IPS DF 6.9 (cell line): ENCODE results near the gene CASP8AP2.
"Not testable (repeated sequence)": the region's sequence is repeated elsewhere in the genome, so short reads cannot be mapped to it uniquely, and the experiment has no call there.

Experiments
- DNase-seq: peaks from one replicate; pipeline ENCODE4 v3.0.0-alpha.2; 2013; ENCODE audit warnings: low read depth, low spot score
- H3K27ac ChIP-seq: one replicate; pipeline ENCODE4 v1.5.1; 2013; ENCODE audit warnings: low read length, control low read depth
- H3K27me3 ChIP-seq: 2 replicates; pipeline ENCODE4 v1.6.1; 2013; ENCODE audit warnings: mild to moderate bottlenecking, low read length; ENCODE audit not compliant: control insufficient read depth, insufficient read depth
- H3K36me3 ChIP-seq: 2 replicates; pipeline ENCODE4 v1.6.1; 2013; ENCODE audit warnings: low read length; ENCODE audit not compliant: control insufficient read depth, insufficient read depth
- H3K4me1 ChIP-seq: 2 replicates; pipeline ENCODE4 v1.6.1; 2013; ENCODE audit warnings: low read length; ENCODE audit not compliant: control insufficient read depth, insufficient read depth
- H3K4me3 ChIP-seq: 2 replicates; pipeline ENCODE4 v1.5.1; 2013; ENCODE audit warnings: mild to moderate bottlenecking, low read length
- H3K9me3 ChIP-seq: 2 replicates; pipeline ENCODE4 v1.6.1; 2013; ENCODE audit warnings: low read length, inconsistent platforms; ENCODE audit not compliant: control insufficient read depth, insufficient read depth
- WGBS: extraction: QIAGEN DNeasy Blood & Tissue Kit; methylation state at CpG from one replicate; pipeline ENCODE4 v1.1.7; 2013; ENCODE audit warnings: mixed read lengths, missing lambda C conversion rate; ENCODE audit not compliant: insufficient read length, insufficient coverage; 5-methylcytosine and 5-hydroxymethylcytosine counted together

The CASP8AP2 gene

DNA sequence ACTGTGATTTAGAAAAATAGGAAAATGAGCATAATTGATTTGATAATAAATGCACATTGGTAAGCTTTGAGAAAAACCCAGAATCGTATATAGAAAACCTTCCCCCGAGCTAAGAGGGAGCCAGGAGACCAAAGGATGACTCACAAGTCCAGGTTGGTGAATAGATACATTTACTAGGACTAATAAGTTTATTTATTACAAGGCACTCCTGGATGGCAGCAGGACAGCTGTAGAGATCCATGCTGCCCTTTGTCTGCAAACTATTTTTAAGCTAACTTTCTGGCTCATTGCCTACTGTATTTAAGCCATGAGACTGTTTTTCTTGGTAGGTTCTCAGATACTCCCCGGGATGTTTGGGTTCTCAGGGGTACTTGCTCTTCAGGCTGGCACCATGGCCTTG, 13.4 kb downstream of the CASP8AP2 start:
- Histone ChIP-seq H3K9me3 (no peaks in the 10 kb centered on the region), H3K4me1 (no peaks in the 10 kb centered on the region), H3K27ac (no peak overlapping the region), H3K27me3 (no peaks in the 10 kb centered on the region), H3K36me3 (no peaks in the 10 kb centered on the region), H3K4me3 (no peak overlapping the region)
- no CpG with 5 or more reads among the region's 3 CpGs for WGBS
- no peak for DNase-seq

DNA sequence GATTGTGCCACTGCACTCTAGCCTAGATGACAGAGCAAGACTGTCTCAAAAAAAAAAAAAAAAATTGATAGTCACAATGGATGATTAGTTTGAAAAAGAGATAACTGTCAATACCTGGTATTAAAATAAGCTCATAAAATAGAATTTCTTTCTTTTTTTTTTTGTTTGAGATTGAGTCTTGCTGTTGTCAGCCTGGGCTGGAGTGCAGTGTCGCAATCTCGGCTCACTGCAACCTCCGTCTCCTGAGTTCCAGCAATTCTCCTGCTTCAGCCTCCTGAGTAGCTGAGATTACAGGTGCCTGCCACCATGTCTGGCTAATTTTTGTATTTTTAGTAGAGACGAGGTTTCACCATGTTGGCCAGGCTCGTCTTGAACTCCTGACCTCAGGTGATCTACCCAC, 17.8 kb downstream of the CASP8AP2 start:
- H3K27ac ChIP-seq, H3K27me3 ChIP-seq, H3K4me1 ChIP-seq, H3K36me3 ChIP-seq, H3K9me3 ChIP-seq, H3K4me3 ChIP-seq, DNase-seq: not testable (repeated sequence)
- WGBS: no CpG with 5 or more reads among the region's 5 CpGs

DNA sequence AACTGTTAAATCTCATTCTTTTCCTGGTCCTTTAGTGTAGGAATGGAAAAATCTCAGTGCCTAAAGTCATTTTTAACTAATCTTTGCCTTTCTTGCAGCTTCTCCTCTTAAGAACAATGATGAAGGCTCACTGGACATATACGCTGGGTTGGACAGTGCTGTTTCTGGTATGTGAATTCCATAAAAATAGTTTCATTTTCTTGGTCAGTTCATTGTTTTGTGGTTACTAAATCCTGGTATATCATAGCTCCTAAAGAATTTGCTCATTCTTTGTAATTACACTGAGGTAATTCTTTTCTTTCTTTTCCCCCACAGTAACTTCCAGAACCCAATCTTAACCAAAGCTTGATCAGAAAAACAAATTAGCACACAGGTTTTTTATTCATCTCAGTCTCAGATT, 23.4 kb downstream of the CASP8AP2 start:
- peaks cover 5% of the 10 kb centered on the region; the same call in 1 of the 2 replicates for H3K36me3 ChIP-seq
- no peaks in the 10 kb centered on the region for H3K27me3 ChIP-seq
- no peaks in the 10 kb centered on the region for H3K4me1 ChIP-seq
- DNase-seq: no peak
- no peak overlapping the region for H3K4me3 ChIP-seq
- WGBS: no CpG with 5 or more reads among the region's 1 CpG
- no peaks in the 10 kb centered on the region for H3K9me3 ChIP-seq
- no peak overlapping the region for H3K27ac ChIP-seq

DNA sequence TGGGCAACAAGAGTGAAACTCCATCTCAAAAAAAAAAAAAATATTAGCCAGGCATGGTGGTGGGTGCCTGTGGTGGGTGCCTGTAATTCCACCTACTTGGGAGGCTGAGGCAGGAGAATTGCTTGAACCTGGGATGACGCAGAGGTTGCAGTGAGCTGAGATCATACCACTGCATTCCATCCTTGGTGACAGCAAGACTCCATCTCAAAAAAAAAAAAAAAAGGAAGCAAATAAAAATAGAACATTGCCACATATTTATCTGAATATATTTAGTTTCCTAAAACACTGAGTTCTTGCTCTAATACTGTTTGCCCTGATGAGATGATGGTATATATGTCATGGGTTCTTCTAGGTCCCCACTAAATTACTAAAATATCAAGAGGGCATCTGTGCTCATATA, 28.4 kb downstream of the CASP8AP2 start:
- Histone ChIP-seq H3K27me3 (no peaks in the 10 kb centered on the region), H3K9me3 (no peaks in the 10 kb centered on the region), H3K4me3 (no peak overlapping the region), H3K27ac (no peak overlapping the region), H3K4me1 (no peaks in the 10 kb centered on the region), H3K36me3 (peaks cover 8% of the 10 kb centered on the region; the same call in 1 of the 2 replicates)
- DNase-seq: no peak
- WGBS: no CpG with 5 or more reads among the region's 1 CpG

DNA sequence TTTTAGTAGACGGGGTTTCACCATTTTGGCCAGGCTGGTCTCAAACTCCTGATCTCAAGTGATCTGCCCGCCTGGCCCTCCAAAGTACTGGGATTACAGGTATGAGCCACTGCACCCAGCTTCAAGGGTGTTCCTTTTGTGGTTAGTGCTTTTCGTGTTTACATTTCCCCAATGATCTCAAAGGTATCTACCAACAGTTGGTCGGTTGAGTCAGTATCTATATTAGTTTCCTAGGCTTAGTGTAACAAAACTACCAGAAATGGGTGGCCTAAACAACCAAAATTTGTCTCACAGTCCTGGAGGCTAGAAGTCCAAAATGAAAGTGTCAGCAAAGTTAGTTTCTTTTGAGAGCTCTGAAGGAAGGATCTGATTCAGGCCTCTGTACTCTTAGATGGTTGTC, 30.1 kb downstream of the CASP8AP2 start:
- Histone ChIP-seq H3K27ac (no peak overlapping the region), H3K27me3 (no peaks in the 10 kb centered on the region), H3K36me3 (peaks cover 17% of the 10 kb centered on the region; the same call in 1 of the 2 replicates), H3K9me3 (no peaks in the 10 kb centered on the region), H3K4me1 (no peaks in the 10 kb centered on the region), H3K4me3 (no peak overlapping the region)
- no peak for DNase-seq
- WGBS: no CpG with 5 or more reads among the region's 4 CpGs

DNA sequence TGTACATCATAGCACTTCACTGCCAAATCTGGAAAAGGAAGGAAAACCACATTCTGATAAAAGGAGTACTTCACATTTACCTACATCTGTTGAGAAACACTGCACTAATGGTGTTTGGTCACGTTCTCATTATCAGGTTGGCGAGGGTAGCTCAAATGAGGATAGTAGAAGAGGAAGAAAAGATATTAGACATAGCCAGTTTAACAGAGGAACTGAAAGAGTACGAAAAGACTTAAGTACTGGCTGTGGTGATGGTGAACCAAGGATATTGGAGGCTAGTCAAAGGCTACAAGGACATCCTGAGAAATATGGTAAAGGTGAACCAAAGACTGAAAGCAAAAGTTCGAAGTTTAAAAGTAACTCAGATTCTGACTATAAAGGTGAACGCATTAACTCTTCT, 32.6 kb downstream of the CASP8AP2 start:
- peaks cover 14% of the 10 kb centered on the region; the same call in 1 of the 2 replicates for H3K36me3 ChIP-seq
- no peak for DNase-seq
- whole genome bisulfite sequencing: no CpG with 5 or more reads among the region's 5 CpGs

DNA sequence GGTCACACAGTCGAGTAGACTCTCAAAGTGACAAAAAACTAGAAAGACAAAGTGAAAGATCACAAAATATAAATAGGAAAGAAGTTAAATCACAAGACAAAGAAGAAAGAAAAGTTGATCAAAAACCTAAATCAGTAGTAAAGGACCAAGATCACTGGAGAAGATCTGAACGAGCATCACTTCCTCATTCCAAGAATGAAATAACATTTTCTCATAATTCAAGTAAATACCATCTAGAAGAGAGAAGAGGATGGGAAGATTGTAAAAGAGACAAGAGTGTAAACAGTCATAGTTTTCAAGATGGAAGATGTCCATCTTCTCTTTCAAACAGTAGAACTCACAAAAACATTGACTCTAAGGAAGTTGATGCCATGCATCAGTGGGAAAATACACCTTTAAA, 33.0 kb downstream of the CASP8AP2 start:
- Histone ChIP-seq H3K9me3 (no peaks in the 10 kb centered on the region), H3K27me3 (no peaks in the 10 kb centered on the region), H3K36me3 (peaks cover 14% of the 10 kb centered on the region; the same call in 1 of the 2 replicates), H3K4me1 (no peaks in the 10 kb centered on the region), H3K27ac (no peak overlapping the region), H3K4me3 (no peak overlapping the region)
- WGBS: no CpG with 5 or more reads among the region's 2 CpGs
- DNase-seq: no peak

More for the DNA sequence above, 32.6 kb downstream of the CASP8AP2 start:
- Histone ChIP-seq H3K9me3 (no peaks in the 10 kb centered on the region), H3K27ac (no peak overlapping the region), H3K4me3 (no peak overlapping the region), H3K4me1 (no peaks in the 10 kb centered on the region), H3K27me3 (no peaks in the 10 kb centered on the region)

DNA sequence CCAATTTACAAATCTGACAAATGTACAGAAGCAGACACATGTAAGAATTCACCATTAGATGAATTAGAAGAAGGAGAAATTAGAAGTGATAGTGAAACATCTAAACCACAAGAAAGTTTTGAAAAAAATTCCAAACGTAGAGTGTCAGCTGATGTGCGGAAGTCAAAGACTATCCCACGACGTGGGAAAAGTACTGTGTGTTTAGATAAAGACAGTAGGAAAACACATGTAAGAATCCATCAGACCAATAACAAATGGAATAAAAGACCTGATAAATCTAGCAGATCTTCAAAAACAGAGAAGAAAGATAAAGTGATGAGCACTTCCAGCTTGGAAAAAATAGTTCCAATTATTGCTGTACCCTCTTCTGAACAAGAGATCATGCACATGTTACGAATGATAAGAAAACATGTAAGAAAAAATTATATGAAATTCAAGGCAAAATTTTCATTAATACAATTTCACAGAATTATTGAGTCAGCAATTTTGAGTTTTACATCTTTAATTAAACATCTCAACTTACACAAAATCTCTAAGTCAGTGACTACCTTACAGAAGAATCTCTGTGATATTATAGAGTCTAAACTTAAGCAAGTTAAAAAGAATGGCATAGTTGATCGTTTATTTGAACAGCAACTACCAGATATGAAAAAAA, 36.5 kb downstream of the CASP8AP2 start:
- H3K27ac ChIP-seq: no peak overlapping the region
- no peak for DNase-seq
- no CpG with 5 or more reads among the region's 6 CpGs for WGBS
- H3K36me3 ChIP-seq: peaks cover 13% of the 10 kb centered on the region; the same call in 1 of the 2 replicates
- H3K9me3 ChIP-seq: no peaks in the 10 kb centered on the region
- H3K27me3 ChIP-seq: no peaks in the 10 kb centered on the region
- no peaks in the 10 kb centered on the region for H3K4me1 ChIP-seq
- H3K4me3 ChIP-seq: no peak overlapping the region

DNA sequence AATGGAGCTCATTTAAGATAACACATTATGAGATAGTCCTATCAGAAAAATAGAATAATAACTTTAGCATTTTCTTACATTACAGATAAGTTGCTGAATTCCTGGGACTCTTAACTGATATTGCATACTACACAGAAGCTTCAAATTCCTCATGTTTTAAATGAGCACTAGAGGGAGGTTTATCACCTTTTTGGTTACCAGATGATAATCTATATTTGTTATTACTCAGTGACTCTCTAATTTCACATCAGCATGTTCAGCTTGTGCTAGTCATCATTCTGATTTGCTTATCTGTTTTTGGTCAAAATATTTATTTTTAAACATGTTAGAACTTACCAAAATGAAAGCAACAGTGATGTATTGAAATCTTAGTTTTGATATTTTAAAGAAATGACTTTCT, 44.0 kb downstream of the CASP8AP2 start:
- Histone ChIP-seq H3K4me3 (no peak overlapping the region), H3K27me3 (no peaks in the 10 kb centered on the region), H3K27ac (no peak overlapping the region), H3K4me1 (no peaks in the 10 kb centered on the region), H3K36me3 (peaks cover 5% of the 10 kb centered on the region; the same call in 1 of the 2 replicates), H3K9me3 (no peaks in the 10 kb centered on the region)
- no peak for DNase-seq

DNA sequence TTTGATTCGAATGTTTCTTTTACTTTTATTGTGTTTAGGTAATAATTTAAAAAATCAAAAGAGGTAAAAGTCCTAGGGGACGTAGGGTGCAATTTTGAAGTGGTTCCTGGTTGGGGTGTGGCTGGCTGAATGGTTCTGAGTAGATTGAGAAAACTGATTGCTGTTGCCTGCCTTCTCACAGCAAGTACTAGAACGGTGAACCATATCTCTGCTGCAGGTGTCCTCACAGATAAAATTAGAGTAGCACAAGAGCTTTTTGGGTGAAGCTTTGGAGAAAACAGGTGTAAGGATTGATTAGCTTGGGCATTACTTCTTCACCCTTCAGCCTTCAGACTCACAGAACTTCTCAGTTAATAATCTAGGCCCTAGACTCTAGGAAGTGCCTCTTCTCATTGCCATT, 44.8 kb downstream of the CASP8AP2 start:
- H3K4me3 ChIP-seq: no peak overlapping the region
- no peak for DNase-seq
- H3K9me3 ChIP-seq: no peaks in the 10 kb centered on the region
- 100% methylated on average over 2 of the region's 3 CpGs for WGBS
- H3K4me1 ChIP-seq: no peaks in the 10 kb centered on the region
- no peaks in the 10 kb centered on the region for H3K27me3 ChIP-seq
- H3K36me3 ChIP-seq: peaks cover 5% of the 10 kb centered on the region; the same call in 1 of the 2 replicates
- H3K27ac ChIP-seq: no peak overlapping the region
